Esophagus (tissue), 2 donors: Measurements from ENCODE around the gene AFF4. TPM values are rescaled to one million over a fixed set of nuclear protein-coding genes. Genes with fewer than 3 reads are reported as not detected.
"Not testable (repeated sequence)": the region's sequence is repeated elsewhere in the genome, so short reads cannot be mapped to it uniquely, and the experiment has no call there.

Experiments used
- H3K27ac ChIP-seq, 2 donors: one replicate each; pipeline ENCODE4 v1.5.1; 2013; ENCODE audit warnings: low read depth in 2 of 2, mild to moderate bottlenecking in 2 of 2, inconsistent platforms in 1 of 2, low read length in 1 of 2, moderate library complexity in 1 of 2
- H3K27me3 ChIP-seq, 2 donors: one replicate each; pipeline ENCODE4 v1.6.1; 2013; ENCODE audit warnings: low read length in 2 of 2, control low read depth in 1 of 2, mild to moderate bottlenecking in 1 of 2; ENCODE audit not compliant: insufficient read depth in 2 of 2, control insufficient read depth in 1 of 2
- H3K36me3 ChIP-seq, 2 donors: one replicate each; pipeline ENCODE4 v1.6.1; 2013; ENCODE audit warnings: low read length in 1 of 2; ENCODE audit not compliant: control insufficient read depth in 2 of 2, insufficient read depth in 2 of 2
- H3K4me1 ChIP-seq, 2 donors: one replicate each; pipeline ENCODE4 v1.6.1; 2013; ENCODE audit warnings: low read length in 1 of 2; ENCODE audit not compliant: control insufficient read depth in 2 of 2, insufficient read depth in 2 of 2
- H3K4me3 ChIP-seq, 2 donors: one replicate each; pipeline ENCODE4 v1.5.1; 2013; ENCODE audit warnings: low read length in 2 of 2, mild to moderate bottlenecking in 2 of 2, low read depth in 1 of 2, moderate library complexity in 1 of 2
- H3K9me3 ChIP-seq, 2 donors: one replicate each; pipeline ENCODE4 v1.6.1; 2013; ENCODE audit warnings: mild to moderate bottlenecking in 2 of 2, low read depth in 1 of 2, low read length in 1 of 2, moderate library complexity in 1 of 2; ENCODE audit not compliant: control insufficient read depth in 2 of 2, insufficient read depth in 1 of 2
- WGBS, 2 donors: extraction: QIAGEN DNeasy Blood & Tissue Kit; methylation state at CpG; one replicate each; pipeline ENCODE4 v1.1.7; 2013; 5-methylcytosine and 5-hydroxymethylcytosine counted together
- polyA plus RNA-seq, 2 donors: library from polyadenylated mRNA; stranded (reverse); fragments of 200-250 nt; gene quantifications; one replicate each; pipeline ENCODE4 v1.2.3, GENCODE V29; 2013
- donor health status: healthy with polysubstance abuse.
- donor health status: Bipolar disorder and iron deficiency.

AFF4 gene
- polyA plus RNA-seq, 2 donors = 10.4 to 12.6 TPM

DNA sequence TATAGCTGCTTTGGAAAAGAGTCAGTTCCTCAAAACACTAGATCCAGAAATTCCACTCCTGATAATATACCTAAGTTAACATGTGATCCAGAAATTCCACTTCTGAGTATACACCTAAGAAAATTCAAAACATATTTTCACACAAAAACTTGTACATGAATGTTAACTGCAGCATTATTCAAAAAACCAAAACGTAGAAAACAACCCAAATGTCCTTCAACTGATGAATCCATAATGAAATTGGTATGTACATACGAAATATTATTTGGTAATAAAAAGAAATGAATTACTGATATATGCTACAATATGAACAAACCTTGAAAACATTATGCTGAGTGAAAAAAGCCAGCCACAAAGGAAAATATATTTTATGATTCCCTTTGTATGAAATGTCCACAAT lies 16.5 kb upstream of the AFF4 start:
- no peak overlapping the region for H3K27ac ChIP-seq
- H3K4me3 ChIP-seq = no peak overlapping the region
- H3K36me3 ChIP-seq = no peaks in the 10 kb centered on the region
- no peaks in the 10 kb centered on the region for H3K9me3 ChIP-seq
- no peaks in the 10 kb centered on the region for H3K4me1 ChIP-seq
- H3K27me3 ChIP-seq = no peaks in the 10 kb centered on the region
- WGBS, 2 donors = 72 to 74% methylated on average over 2 of the region's 2 CpGs

DNA sequence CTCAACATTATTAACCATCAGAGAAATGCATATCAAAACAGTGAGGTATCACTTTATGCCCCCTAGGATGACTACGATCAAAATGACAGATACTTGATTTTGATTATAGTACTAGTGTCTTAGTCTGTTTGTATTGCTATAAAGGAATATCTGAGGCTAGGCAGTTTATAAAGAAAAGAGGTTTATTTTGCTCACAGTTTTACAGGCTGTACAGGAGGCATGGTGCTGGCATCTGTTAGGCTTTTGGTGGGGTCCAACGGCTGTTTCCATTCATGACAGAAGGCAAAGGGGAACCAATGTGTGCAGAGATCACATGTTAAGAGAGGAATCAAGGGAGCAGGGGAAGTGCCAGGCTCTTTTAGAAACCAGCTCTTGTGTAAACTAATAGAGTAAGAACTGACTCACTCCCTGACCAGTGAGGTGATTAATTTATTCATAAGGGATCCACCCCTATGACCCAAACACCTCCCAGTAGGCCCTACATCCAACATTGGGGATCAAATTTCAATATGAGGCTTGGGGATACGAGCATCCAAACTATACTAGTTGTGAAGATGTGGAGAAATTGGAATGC lies 16.0 kb upstream of the AFF4 start:
- no peaks in the 10 kb centered on the region for H3K36me3 ChIP-seq

DNA sequence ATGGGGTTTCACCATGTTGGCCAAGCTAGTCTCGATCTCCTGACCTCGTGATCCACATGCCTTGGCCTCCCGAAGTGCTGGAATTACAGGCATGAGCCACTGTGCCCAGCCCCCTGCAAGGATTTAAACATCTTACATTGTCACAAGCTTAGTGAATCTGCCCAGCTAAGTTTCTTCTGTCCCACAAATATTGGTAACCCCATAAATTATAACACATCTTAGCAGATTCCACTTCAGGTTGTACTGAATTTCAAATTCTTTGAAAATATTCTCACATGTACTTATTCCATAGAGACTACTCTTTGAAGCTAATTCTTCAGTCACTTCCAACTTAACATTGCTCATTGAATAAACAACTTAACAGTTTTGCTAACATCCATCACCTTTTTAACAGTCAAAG lies 13.4 kb upstream of the AFF4 start:
- H3K27me3 ChIP-seq = no peaks in the 10 kb centered on the region
- no peaks in the 10 kb centered on the region for H3K9me3 ChIP-seq
- H3K36me3 ChIP-seq = no peaks in the 10 kb centered on the region
- no peak overlapping the region for H3K4me3 ChIP-seq
- WGBS, 2 donors = 89 to 94% methylated on average over 3 of the region's 3 CpGs
- H3K4me1 ChIP-seq = no peaks in the 10 kb centered on the region
- no peak overlapping the region for H3K27ac ChIP-seq

More for the DNA sequence above, 16.0 kb upstream of the AFF4 start:
- no peak overlapping the region for H3K4me3 ChIP-seq
- H3K27me3 ChIP-seq = no peaks in the 10 kb centered on the region
- 68 to 79% methylated on average over 3 of the region's 3 CpGs for WGBS, 2 donors
- no peak overlapping the region for H3K27ac ChIP-seq
- no peaks in the 10 kb centered on the region for H3K4me1 ChIP-seq
- no peaks in the 10 kb centered on the region for H3K9me3 ChIP-seq

DNA sequence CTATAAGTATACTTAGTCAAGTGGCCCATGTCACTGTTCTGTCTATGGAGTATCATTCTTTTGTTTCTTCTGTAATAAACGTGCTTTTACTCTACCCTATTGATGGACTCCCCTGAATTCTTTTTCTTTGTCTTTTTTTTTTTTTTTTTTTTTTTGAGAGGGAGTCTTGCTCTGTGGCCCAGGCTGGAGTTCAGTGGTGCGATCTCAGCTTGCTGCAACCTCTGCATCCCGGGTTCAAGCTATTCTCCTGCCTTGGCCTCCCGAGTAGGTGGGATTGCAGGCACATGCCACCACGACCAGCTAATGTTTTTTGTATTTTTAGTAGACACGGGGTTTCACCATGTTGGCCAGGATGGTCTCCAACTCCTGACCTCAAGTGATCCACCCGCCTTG lies 9.0 kb upstream of the AFF4 start:
- not testable (repeated sequence) for H3K36me3 ChIP-seq, H3K4me1 ChIP-seq, H3K27ac ChIP-seq, H3K27me3 ChIP-seq, H3K4me3 ChIP-seq, H3K9me3 ChIP-seq
- WGBS, 2 donors = 92 to 94% methylated on average over 7 of the region's 7 CpGs

DNA sequence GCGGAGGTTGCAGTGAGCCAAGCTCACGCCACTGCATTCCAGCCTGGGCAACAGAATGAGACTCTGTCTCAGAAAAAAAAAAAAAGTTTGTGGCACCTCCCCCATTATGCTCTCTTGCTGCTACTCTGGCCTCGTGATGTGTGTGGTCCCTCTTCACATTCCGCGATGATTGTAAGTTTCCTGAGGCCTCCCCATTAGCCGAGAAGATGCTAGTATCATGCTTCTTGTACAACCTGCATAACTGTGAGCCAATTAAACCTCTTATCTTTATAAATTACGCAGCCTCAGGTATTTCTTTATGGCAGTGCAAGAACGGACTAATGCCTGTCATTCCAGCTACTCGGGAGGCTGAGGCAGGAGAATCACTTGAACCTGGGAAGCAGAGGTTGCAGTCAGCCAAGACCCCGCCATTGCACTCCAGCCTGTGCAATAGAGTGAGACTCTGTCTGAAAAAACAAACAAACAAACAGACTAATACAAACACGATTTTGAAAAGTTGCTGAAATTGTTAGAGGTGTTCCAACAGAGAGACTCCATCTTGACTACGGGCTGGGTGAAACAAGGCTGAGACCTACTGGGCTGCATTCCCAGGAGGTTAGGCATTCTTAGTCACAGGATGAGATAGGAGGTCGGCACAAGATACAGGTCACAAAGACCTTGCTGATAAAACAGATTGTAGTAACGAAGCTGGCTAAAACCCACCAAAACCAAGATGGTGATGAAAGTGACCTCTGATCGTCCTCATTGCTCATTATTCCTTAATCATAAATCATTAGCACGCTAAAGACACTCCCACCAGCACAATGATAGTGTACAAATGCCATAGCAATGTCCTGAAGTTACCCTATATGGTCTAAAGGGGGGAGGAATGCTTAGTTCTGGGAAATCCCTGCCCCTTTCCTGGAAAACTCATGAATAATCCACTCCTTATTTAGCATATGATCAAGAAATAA lies 8.3 kb upstream of the AFF4 start:
- Histone ChIP-seq H3K4me3 (no peak overlapping the region), H3K9me3 (no peaks in the 10 kb centered on the region), H3K27me3 (no peaks in the 10 kb centered on the region), H3K36me3 (no peaks in the 10 kb centered on the region), H3K27ac (no peak overlapping the region), H3K4me1 (no peaks in the 10 kb centered on the region)
- WGBS, 2 donors = 79 to 83% methylated on average over 16 of the region's 16 CpGs

DNA sequence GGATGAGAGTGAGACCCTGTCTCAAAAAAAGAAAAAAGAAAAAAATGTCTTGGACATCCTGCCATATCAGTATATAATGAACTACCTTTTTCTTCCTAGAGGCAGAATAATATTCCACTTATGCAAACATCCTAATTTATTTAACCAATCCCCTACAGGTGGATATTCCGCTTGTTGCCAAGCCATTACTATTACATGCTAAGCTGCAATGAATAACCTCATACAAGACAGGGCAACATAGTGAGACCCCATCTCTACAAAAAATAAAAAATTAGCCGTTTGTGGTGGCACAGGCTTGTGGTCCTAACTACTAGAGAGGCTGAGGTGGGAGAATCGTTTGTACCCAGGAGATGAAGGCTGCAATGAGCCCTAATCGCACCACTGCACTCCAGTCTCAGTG lies 1.7 kb upstream of the AFF4 start:
- Histone ChIP-seq H3K4me1 (peaks cover 0 to 2% of the 10 kb centered on the region in 2 donors), H3K4me3 (no peak overlapping the region), H3K36me3 (no peaks in the 10 kb centered on the region), H3K27me3 (no peaks in the 10 kb centered on the region), H3K27ac (no peak overlapping the region), H3K9me3 (no peaks in the 10 kb centered on the region)
- 94% methylated on average over 4 of the region's 4 CpGs for WGBS, 2 donors

DNA sequence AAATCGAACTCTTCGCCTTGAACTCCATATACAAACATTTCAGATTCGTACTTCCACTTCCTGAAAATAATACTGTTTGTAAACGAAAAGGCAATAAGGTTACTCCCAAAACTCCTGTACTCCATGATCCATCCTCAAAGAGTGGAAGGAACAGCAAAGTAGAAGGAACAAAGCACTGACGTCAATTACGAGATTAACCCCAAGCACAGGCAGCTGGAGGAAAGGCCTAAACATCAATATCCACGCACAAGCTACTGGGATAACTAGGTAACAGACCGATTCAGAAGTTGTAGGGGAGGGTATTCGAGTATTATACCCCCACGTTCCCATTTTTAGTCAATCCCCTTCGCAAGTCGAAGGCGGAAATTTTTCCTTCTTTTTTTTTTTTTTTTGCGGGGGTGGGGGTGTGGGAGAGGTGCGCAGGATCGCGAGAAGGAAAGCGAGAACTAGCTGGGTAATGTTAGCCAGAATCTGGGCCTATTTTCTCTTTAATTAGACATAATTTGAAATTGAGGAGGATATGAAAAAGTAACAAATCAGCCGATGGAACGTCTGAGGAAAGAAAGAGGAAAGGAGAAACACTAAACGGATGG lies 909 bp downstream of the AFF4 start:
- WGBS, 2 donors = 1% methylated on average over 21 of the region's 21 CpGs
- H3K4me3 ChIP-seq = peak overlapping the region; percentile 72 to 86
- no peaks in the 10 kb centered on the region for H3K27me3 ChIP-seq
- no peaks in the 10 kb centered on the region for H3K36me3 ChIP-seq
- H3K27ac ChIP-seq = peak overlapping the region; percentile 100
- H3K9me3 ChIP-seq = no peaks in the 10 kb centered on the region
- H3K4me1 ChIP-seq = peaks cover 0 to 2% of the 10 kb centered on the region in 2 donors

DNA sequence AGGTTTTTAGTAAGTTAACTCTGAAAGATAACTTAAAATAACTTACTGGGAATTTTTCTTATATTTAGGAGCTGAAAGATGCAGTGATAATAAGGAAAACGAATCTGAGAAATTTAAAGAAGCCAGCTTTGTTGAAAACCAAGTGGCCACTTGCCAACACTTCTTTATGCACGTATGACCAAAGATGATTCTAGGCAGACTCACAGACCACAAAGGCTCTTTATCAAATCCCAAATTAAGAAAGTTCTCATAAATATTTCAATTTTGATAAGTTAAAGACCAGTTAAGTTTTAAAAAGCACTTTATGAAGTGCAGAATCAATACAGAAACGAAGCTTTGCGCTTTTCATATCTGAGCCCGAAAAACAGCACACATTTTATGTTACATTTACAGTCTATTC lies 1.5 kb downstream of the AFF4 start:
- peak overlapping the region; percentile 100 for H3K27ac ChIP-seq
- peaks cover 0 to 2% of the 10 kb centered on the region in 2 donors for H3K4me1 ChIP-seq
- no peaks in the 10 kb centered on the region for H3K27me3 ChIP-seq
- no peaks in the 10 kb centered on the region for H3K9me3 ChIP-seq
- 9% methylated on average over 5 of the region's 5 CpGs for WGBS, 2 donors
- H3K4me3 ChIP-seq = peak overlapping the region; percentile 72 to 86
- no peaks in the 10 kb centered on the region for H3K36me3 ChIP-seq

DNA sequence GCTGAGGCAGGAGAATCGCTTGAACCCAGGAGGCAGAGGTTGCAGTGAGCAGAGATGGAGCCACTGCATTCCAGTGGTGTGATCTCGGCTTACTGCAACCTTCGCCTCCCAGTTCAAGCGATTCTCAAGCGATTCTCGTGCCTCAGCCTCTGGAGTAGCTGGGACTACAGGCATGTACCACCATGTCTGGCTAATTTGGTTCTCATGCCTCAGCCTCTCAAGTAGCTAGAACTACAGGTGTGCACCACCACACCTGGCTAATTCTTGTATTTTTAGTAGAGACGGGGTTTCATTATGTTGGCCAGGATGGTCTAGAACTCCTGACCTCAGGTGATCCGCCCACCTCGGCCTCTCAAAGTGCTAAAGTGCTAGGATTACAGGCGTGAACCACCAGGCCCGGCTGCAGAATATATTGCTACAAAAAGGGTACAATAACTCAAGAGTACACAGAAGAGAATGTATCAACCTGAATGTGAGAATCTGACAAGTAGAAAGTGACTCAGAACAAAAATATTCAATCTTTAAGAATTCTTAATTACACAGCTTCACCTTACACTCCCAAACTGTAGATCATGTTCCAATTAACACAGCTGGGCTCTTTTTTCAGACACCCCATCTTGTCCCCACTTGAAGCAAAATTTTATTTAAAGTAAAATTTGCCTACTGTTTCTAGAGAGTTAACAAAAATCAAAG lies 2.2 kb downstream of the AFF4 start:
- not testable (repeated sequence) for H3K36me3 ChIP-seq, H3K9me3 ChIP-seq, H3K4me1 ChIP-seq, H3K27me3 ChIP-seq
- 81 to 82% methylated on average over 11 of the region's 11 CpGs for WGBS, 2 donors
- Histone ChIP-seq H3K27ac (peak overlapping the region in 1 of 2 donors; percentile 53), H3K4me3 (peak overlapping the region in 1 of 2 donors; percentile 86)
